GM18520 (cell line): ENCODE results near the gene BRD9.
"Not testable (repeated sequence)": the region's sequence is repeated elsewhere in the genome, so short reads cannot be mapped to it uniquely, and the experiment has no call there.

ENCODE experiments used
- ATAC-seq: cut with Tn5 transposase; IDR thresholded peaks from one replicate; pipeline ENCODE4 v1.9.1; 2021; ENCODE audit not compliant: unreplicated experiment

Gene BRD9

DNA sequence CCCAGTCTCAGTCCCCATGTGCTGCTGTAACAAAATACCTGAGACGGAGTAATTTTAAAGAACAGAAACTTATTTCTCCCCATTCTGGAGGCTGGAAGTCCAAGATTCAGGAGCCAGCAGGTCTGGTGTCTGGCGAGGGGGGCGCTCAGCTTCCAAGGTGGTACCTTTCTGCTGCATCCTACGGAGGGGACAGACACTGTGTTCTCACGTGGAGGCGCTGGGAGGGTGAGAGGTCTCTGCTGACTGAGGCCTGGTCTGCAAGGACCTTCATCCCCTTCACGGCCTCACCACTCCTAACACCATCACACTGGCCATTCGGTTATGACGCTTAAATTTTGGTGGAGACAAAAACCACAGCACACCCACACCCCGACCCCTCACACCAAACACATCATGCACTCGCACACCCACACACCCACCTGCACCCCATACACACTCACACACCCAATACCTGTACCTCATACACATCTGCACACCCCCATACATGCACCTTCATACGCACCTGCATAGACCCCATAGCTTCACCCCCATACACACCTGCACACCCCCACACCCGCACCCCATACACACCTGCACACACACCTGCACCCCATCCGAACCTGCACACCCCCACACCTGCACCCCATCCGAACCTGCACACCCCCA is 32.0 kb downstream of the BRD9 start:
- no peak for ATAC-seq

DNA sequence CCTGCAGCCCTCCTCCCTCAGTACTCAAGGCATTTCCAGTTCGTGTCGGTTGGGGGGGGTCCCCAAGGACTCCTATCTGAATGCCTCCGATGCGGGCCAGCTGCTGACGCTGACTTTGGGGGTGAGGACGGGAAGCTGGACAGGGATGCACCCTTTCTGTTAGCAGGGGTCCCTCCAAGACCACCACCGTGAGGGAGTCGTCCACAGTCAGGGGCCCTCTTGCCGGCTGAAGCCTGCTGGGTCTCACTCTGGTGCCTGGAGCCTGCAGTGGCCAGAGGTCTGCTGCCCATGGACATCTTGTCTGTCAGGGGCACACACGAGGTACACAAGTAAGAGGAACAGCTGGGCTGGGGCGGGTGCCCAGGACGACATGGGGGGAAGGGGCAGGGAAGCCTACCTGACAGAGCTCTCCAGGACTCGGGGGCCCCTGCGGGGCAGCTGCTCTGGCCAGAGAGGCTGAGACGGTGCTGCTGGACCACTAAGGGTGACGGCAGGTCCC is 32.8 kb downstream of the BRD9 start:
- no peak for ATAC-seq

DNA sequence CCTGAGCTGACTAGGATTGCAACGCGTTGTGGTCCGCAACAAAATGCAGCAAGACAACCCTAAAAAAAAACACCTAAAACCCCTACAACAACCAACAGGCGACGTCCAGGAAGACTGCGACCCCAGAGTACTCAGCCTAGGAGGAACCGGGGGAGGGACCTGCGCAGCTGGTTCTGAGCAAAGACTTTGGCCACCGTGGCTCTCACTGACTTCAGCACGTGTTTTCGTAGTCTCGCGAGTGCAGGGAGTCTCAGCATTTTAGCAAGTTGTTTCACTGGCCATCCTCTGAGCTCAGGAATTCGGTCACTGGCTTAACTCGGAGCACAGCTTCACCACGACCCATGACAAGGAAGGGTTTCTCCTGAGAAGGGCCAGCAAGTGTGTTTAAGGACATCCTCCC is 33.2 kb downstream of the BRD9 start:
- ATAC-seq = no peak

- no peak for ATAC-seq
These were observed 33.9 kb downstream of the BRD9 start for GRCh38 chr5:858726-859125.

GRCh38 chr5:856531-857425 is 35.8 kb downstream of the BRD9 start:
- ATAC-seq = no peak

- no peak for ATAC-seq
These were observed 36.6 kb downstream of the BRD9 start for GRCh38 chr5:855771-856530.

- no peak for ATAC-seq
These were observed 37.4 kb downstream of the BRD9 start for GRCh38 chr5:854966-855743.

- ATAC-seq = no peak
These were observed 38.4 kb downstream of the BRD9 start for GRCh38 chr5:854217-854616.

GRCh38 chr5:853416-854090 is 39.0 kb downstream of the BRD9 start:
- not testable (repeated sequence) for ATAC-seq

- ATAC-seq = no peak
These were observed 39.9 kb downstream of the BRD9 start for GRCh38 chr5:852431-853401.

GRCh38 chr5:852018-852417 is 40.6 kb downstream of the BRD9 start:
- ATAC-seq = no peak

- no peak for ATAC-seq
These were observed 41.0 kb downstream of the BRD9 start for GRCh38 chr5:851553-851952.

- ATAC-seq = no peak
These were observed 41.5 kb downstream of the BRD9 start for GRCh38 chr5:851076-851475.

DNA sequence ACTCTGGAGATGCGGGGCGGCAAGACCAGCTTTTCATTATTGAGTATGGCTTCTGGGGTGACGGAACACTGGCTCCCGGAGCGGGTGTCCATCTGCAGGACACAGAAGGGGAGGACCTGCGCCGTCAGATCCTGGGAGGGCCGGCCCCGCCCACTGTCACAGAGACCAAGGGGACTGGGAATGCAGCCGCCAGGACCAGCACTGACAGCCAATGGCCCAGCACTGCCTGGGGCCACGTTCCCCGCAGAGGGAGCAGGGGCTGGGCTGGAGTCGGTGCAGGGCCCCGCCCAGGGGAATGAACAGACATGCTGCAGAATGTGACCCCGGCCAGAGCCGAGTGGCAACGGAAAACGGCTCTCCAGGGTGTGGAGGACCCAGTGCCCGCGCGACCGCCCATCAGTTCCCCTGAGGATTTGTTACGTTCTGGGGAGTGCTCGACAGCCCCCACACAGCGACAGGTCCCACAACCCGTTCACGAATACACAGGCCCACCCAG is 42.0 kb downstream of the BRD9 start, which contains the start of gene ZDHHC11:
Gene ZDHHC11 (minus strand): TSS at position 476 of the 496 bp plus-strand sequence. CDS start 384 bp downstream, at position 92.
- no peak for ATAC-seq

GRCh38 chr5:849651-850301 is 42.8 kb downstream of the BRD9 start:
- ATAC-seq = no peak

DNA sequence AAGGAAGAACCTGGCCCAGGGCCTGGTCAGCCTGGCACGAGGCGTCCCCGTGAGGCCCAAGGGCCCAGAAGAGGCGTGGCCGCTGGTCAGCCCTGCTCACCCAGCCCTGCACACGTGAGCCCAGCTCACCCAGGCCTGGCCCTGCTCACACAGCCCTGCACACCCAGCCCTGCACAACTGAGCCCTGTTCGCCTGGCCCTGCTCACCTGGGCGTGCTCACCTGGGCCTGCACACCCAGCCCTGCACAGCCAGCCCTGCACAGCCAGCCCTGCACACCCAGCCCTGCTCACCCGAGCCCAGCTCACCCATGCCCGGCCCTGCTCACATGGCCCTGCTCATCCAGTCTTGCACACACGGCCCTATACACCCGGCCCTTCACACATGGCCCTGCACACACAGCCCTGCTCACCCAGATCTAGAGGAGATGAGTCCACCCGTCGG is 43.9 kb downstream of the BRD9 start:
- no peak for ATAC-seq

GRCh38 chr5:847736-848135 is 44.9 kb downstream of the BRD9 start:
- not testable (repeated sequence) for ATAC-seq

DNA sequence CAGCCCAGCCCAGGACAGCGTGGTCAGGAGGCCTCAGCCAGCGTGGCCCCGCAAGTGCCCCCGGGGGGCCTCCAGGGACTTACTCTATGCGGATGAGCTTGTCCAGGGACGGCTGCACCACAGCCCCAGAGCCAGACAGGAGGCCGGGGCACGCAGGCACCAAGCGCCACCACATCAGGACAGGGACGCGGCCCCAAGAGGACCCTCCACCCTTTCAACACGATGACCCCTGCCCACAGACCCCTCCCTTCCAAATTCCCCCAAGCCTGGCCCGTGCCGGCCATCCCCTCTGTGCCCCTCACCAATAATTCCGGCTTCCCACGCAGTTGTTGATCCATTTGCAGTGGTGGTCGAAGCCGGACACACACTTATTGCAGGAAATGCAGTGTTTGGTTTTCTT is 45.4 kb downstream of the BRD9 start:
- not testable (repeated sequence) for ATAC-seq
